Measurements from ENCODE around the gene TRIM7. TPM values are rescaled to one million over a fixed set of nuclear protein-coding genes. Genes with fewer than 3 reads are reported as not detected.
"Not testable (repeated sequence)": the region's sequence is repeated elsewhere in the genome, so short reads cannot be mapped to it uniquely, and the experiment has no call there.

Gene TRIM7
- total RNA-seq, 2 experiments from 2014 or later = 1.9 to 2.0 TPM

GRCh38 chr5:181186986-181187499 is 18.0 kb downstream of the TRIM7 start:
- peak overlapping the region; percentile 67 for H3K27ac Mint-ChIP-seq
- ChIA-PET POLR2A (interaction anchor here (1.1 to 8.5 kb wide), 8 partner anchors 12 to 74 kb away, joined by 3 to 149 read pairs (median 58); partner anchors contain the start of genes RACK1, TRIM41, TRIM52 and TRIM7), CTCF (interaction anchor here (0.9 to 3.7 kb wide), 2 partner anchors 14 to 20 kb away, joined by 3 to 28 read pairs; no protein-coding TSS in a partner anchor)
- H3K4me1 Mint-ChIP-seq = peaks cover 51% of the 10 kb centered on the region
- H3K4me3 Mint-ChIP-seq = no peak overlapping the region
- H3K36me3 Mint-ChIP-seq (ENCODE audit: low read depth) = peaks cover 17% of the 10 kb centered on the region
- no peak for DNase-seq
- H3K9me3 Mint-ChIP-seq = no peaks in the 10 kb centered on the region
- H3K27me3 Mint-ChIP-seq = peaks cover 4% of the 10 kb centered on the region

- Mint-ChIP-seq H3K4me3 (no peak overlapping the region), H3K27me3 (peaks cover 10% of the 10 kb centered on the region), H3K4me1 (peaks cover 52% of the 10 kb centered on the region), H3K9me3 (no peaks in the 10 kb centered on the region), H3K36me3 (ENCODE audit: low read depth) (peaks cover 10% of the 10 kb centered on the region), H3K27ac (peak overlapping the region; percentile 10)
- ChIA-PET CTCF (interaction anchor here (0.9 to 2.8 kb wide), 2 partner anchors 13 to 14 kb away, joined by 3 to 50 read pairs; no protein-coding TSS in a partner anchor), POLR2A (interaction anchor here (1.2 to 3.4 kb wide), 3 partner anchors 13 to 75 kb away, joined by 4 to 40 read pairs (median 9); partner anchors contain the start of gene TRIM52)
- DNase-seq = no peak
Observed at GRCh38 chr5:181186022-181186421, 19.0 kb downstream of the TRIM7 start.

- peaks cover 12% of the 10 kb centered on the region for H3K27me3 Mint-ChIP-seq
- peaks cover 10% of the 10 kb centered on the region for H3K36me3 Mint-ChIP-seq (ENCODE audit: low read depth)
- POLR2A ChIA-PET = interaction anchor here (1.0 to 3.4 kb wide), 9 partner anchors 12 to 75 kb away, joined by 3 to 40 read pairs (median 8); partner anchors contain the start of genes RACK1, TRIM52 and TRIM7
- no peak for DNase-seq
- H3K27ac Mint-ChIP-seq = no peak overlapping the region
- peaks cover 52% of the 10 kb centered on the region for H3K4me1 Mint-ChIP-seq
- CTCF ChIA-PET = interaction anchor here (0.7 to 2.8 kb wide), 8 partner anchors 13 to 76 kb away, joined by 3 to 50 read pairs (median 6); no protein-coding TSS in a partner anchor
- no peaks in the 10 kb centered on the region for H3K9me3 Mint-ChIP-seq
- H3K4me3 Mint-ChIP-seq = no peak overlapping the region
Observed at GRCh38 chr5:181185560-181185959, 19.4 kb downstream of the TRIM7 start.

GRCh38 chr5:181184845-181185216 is 20.2 kb downstream of the TRIM7 start:
- Mint-ChIP-seq H3K27me3 (peaks cover 15% of the 10 kb centered on the region), H3K4me1 (peaks cover 52% of the 10 kb centered on the region), H3K9me3 (no peaks in the 10 kb centered on the region), H3K27ac (peak overlapping the region; percentile 94), H3K4me3 (peak overlapping the region; percentile 86), H3K36me3 (ENCODE audit: low read depth) (peaks cover 10% of the 10 kb centered on the region)
- no peak for DNase-seq
- ChIA-PET POLR2A (interaction anchor here (1.0 to 3.4 kb wide), 13 partner anchors 11 to 377 kb away, joined by 3 to 40 read pairs (median 6); partner anchors contain the start of genes RACK1, TRIM41, TRIM52 and TRIM7), CTCF (interaction anchor here (0.6 to 2.8 kb wide), 18 partner anchors 8 to 1329 kb away, joined by 3 to 50 read pairs (median 4); no protein-coding TSS in a partner anchor)

GRCh38 chr5:181182651-181183050 is 22.3 kb downstream of the TRIM7 start:
- peaks cover 36% of the 10 kb centered on the region for H3K4me1 Mint-ChIP-seq
- no peaks in the 10 kb centered on the region for H3K36me3 Mint-ChIP-seq (ENCODE audit: low read depth)
- peak overlapping the region; percentile 76 for H3K4me3 Mint-ChIP-seq
- CTCF ChIA-PET = interaction anchor here (1.0 to 2.0 kb wide), 2 partner anchors 9 to 14 kb away, joined by 6 to 7 read pairs; no protein-coding TSS in a partner anchor
- H3K27ac Mint-ChIP-seq = peak overlapping the region; percentile 73
- DNase-seq = no peak
- POLR2A ChIA-PET = interaction anchor here (1.0 kb wide), 1 partner anchor 10 kb away, joined by 3 read pairs; no protein-coding TSS in a partner anchor
- H3K9me3 Mint-ChIP-seq = no peaks in the 10 kb centered on the region
- peaks cover 13% of the 10 kb centered on the region for H3K27me3 Mint-ChIP-seq

GRCh38 chr5:181181650-181182565 is 23.1 kb downstream of the TRIM7 start:
- peaks cover 34% of the 10 kb centered on the region for H3K4me1 Mint-ChIP-seq
- ChIA-PET CTCF (interaction anchor here (1.0 to 2.0 kb wide), 3 partner anchors 9 to 13 kb away, joined by 3 to 7 read pairs (median 6); no protein-coding TSS in a partner anchor), POLR2A (interaction anchor here (1.0 kb wide), 1 partner anchor 9 kb away, joined by 3 read pairs; no protein-coding TSS in a partner anchor)
- H3K27ac Mint-ChIP-seq = peak overlapping the region; percentile 43
- DNase-seq = peak; percentile 71
- H3K4me3 Mint-ChIP-seq = peak overlapping the region; percentile 41
- peaks cover 17% of the 10 kb centered on the region for H3K27me3 Mint-ChIP-seq
- H3K36me3 Mint-ChIP-seq (ENCODE audit: low read depth) = no peaks in the 10 kb centered on the region
- H3K9me3 Mint-ChIP-seq = no peaks in the 10 kb centered on the region

GRCh38 chr5:181177559-181177958 is 27.4 kb downstream of the TRIM7 start:
- peaks cover 34% of the 10 kb centered on the region for H3K27me3 Mint-ChIP-seq
- H3K4me1 Mint-ChIP-seq = peaks cover 26% of the 10 kb centered on the region
- DNase-seq; H3K36me3 Mint-ChIP-seq (ENCODE audit: low read depth); H3K27ac Mint-ChIP-seq; H3K9me3 Mint-ChIP-seq; H3K4me3 Mint-ChIP-seq; CTCF ChIA-PET: not testable (repeated sequence)
- POLR2A ChIA-PET = interaction anchor here (1.1 kb wide), 1 partner anchor 83 kb away, joined by 3 read pairs; no protein-coding TSS in a partner anchor

GRCh38 chr5:181176254-181176952 is 28.6 kb downstream of the TRIM7 start:
- Mint-ChIP-seq H3K36me3 (ENCODE audit: low read depth) (peaks cover 5% of the 10 kb centered on the region), H3K4me1 (peaks cover 21% of the 10 kb centered on the region), H3K9me3 (no peaks in the 10 kb centered on the region), H3K27me3 (peaks cover 33% of the 10 kb centered on the region), H3K4me3 (no peak overlapping the region), H3K27ac (no peak overlapping the region)
- ChIA-PET POLR2A (no interaction called here), CTCF (no interaction called here)
- DNase-seq = no peak

GRCh38 chr5:181173420-181174342 is 31.3 kb downstream of the TRIM7 start:
- ChIA-PET CTCF (interaction anchor here (0.6 to 4.5 kb wide), 16 partner anchors 9 to 343 kb away, joined by 3 to 50 read pairs (median 4); no protein-coding TSS in a partner anchor), POLR2A (interaction anchor here (0.7 to 3.2 kb wide), 15 partner anchors 9 to 342 kb away, joined by 3 to 14 read pairs (median 5); partner anchors contain the start of genes TRIM41, TRIM52 and TRIM7)
- Mint-ChIP-seq H3K4me3 (peak overlapping the region; percentile 78), H3K4me1 (peaks cover 46% of the 10 kb centered on the region), H3K27me3 (peaks cover 54% of the 10 kb centered on the region), H3K9me3 (no peaks in the 10 kb centered on the region), H3K36me3 (ENCODE audit: low read depth) (peaks cover 7% of the 10 kb centered on the region), H3K27ac (peak overlapping the region; percentile 80)
- peak; percentile 72 for DNase-seq

GRCh38 chr5:181173027-181173419 is 32.0 kb downstream of the TRIM7 start:
- Mint-ChIP-seq H3K4me1 (peaks cover 49% of the 10 kb centered on the region), H3K27ac (peak overlapping the region; percentile 80), H3K36me3 (ENCODE audit: low read depth) (peaks cover 7% of the 10 kb centered on the region), H3K9me3 (no peaks in the 10 kb centered on the region), H3K27me3 (peaks cover 58% of the 10 kb centered on the region), H3K4me3 (peak overlapping the region; percentile 78)
- DNase-seq = no peak
- POLR2A ChIA-PET = interaction anchor here (0.7 to 3.2 kb wide), 15 partner anchors 9 to 341 kb away, joined by 3 to 14 read pairs (median 5); partner anchors contain the start of genes TRIM41, TRIM52 and TRIM7
- CTCF ChIA-PET = interaction anchor here (0.6 to 4.5 kb wide), 15 partner anchors 9 to 343 kb away, joined by 3 to 50 read pairs (median 4); no protein-coding TSS in a partner anchor

- H3K36me3 Mint-ChIP-seq (ENCODE audit: low read depth) = peaks cover 7% of the 10 kb centered on the region
- H3K9me3 Mint-ChIP-seq = no peaks in the 10 kb centered on the region
- ChIA-PET CTCF (interaction anchor here (0.7 to 4.5 kb wide), 4 partner anchors 13 to 35 kb away, joined by 3 to 50 read pairs (median 10); no protein-coding TSS in a partner anchor), POLR2A (interaction anchor here (2.3 to 3.2 kb wide), 3 partner anchors 15 to 90 kb away, joined by 9 to 14 read pairs (median 12); partner anchors contain the start of gene TRIM52)
- H3K4me3 Mint-ChIP-seq = peak overlapping the region; percentile 13
- DNase-seq = no peak
- H3K4me1 Mint-ChIP-seq = peaks cover 59% of the 10 kb centered on the region
- peaks cover 62% of the 10 kb centered on the region for H3K27me3 Mint-ChIP-seq
- H3K27ac Mint-ChIP-seq = no peak overlapping the region
Observed at GRCh38 chr5:181171782-181172181, 33.2 kb downstream of the TRIM7 start.

All from activated CD4-positive, alpha-beta memory T cell treated with anti-CD3 and anti-CD28 coated beads, Interleukin-2, amount 10 ng/mL, durations not matched to agents 7 days and 5 days (primary cell).